ENCODE results near the gene GRM4.

The GRM4 gene

DNA sequence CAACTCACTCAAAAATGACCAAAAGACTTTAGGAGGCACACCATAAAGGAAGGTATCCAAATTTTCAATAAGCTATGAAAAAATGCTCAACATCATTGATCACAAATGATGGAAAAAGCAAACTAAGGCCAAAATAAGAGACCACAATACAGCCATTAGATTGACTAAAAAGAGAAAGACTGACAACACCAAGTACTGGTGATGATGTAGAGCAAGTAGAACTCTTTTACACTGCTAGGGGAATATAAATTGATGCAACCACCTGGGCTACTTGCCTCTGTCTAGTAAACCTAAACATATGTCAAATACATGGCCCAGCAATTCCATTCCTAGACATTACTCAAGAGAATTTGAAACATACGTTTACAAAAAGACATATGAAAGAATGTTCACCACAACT lies 148.6 kb downstream of the GRM4 start:
- intact Hi-C loops (cut with DNase I) = no loop called here
- no peak for DNase-seq

- intact Hi-C loops (cut with DNase I) = no loop called here
- DNase-seq = peak in 1 of 42 donors; percentile 8
Measured at GRCh38 chr6:33996120-33996475, 149.8 kb downstream of the GRM4 start.

GRCh38 chr6:33995309-33996119 lies 150.4 kb downstream of the GRM4 start:
- peak in 1 of 42 donors; percentile 6 for DNase-seq
- intact Hi-C loops (cut with DNase I) = no loop called here

- intact Hi-C loops (cut with DNase I) = no loop called here
- peak in 9 of 42 donors; percentile 1 to 19 (median 5) for DNase-seq
Measured at GRCh38 chr6:33994472-33995308, 151.2 kb downstream of the GRM4 start.

GRCh38 chr6:33993653-33994471 lies 152.0 kb downstream of the GRM4 start:
- intact Hi-C loops (cut with DNase I) = no loop called here

GRCh38 chr6:33993091-33993490 lies 152.8 kb downstream of the GRM4 start:
- intact Hi-C loops (cut with DNase I) = no loop called here

More at GRCh38 chr6:33993653-33994471, 152.0 kb downstream of the GRM4 start:
- DNase-seq = peak in 9 of 42 donors; percentile 0 to 15 (median 4)

GRCh38 chr6:33992191-33992590 lies 153.7 kb downstream of the GRM4 start:
- intact Hi-C loops (cut with DNase I) = no loop called here
- peak in 9 of 42 donors; percentile 1 to 24 (median 7) for DNase-seq

More at GRCh38 chr6:33993091-33993490, 152.8 kb downstream of the GRM4 start:
- DNase-seq = peak in 12 of 42 donors; percentile 0 to 31 (median 8)

- DNase-seq = peak in 2 of 42 donors; percentile 1 to 5
- intact Hi-C loops (cut with DNase I) = no loop called here
Measured at GRCh38 chr6:33991610-33992009, 154.3 kb downstream of the GRM4 start.

- DNase-seq = peak in 7 of 42 donors; percentile 1 to 18 (median 8)
- intact Hi-C loops (cut with DNase I) = no loop called here
Measured at GRCh38 chr6:33990061-33990541, 155.8 kb downstream of the GRM4 start.

DNA sequence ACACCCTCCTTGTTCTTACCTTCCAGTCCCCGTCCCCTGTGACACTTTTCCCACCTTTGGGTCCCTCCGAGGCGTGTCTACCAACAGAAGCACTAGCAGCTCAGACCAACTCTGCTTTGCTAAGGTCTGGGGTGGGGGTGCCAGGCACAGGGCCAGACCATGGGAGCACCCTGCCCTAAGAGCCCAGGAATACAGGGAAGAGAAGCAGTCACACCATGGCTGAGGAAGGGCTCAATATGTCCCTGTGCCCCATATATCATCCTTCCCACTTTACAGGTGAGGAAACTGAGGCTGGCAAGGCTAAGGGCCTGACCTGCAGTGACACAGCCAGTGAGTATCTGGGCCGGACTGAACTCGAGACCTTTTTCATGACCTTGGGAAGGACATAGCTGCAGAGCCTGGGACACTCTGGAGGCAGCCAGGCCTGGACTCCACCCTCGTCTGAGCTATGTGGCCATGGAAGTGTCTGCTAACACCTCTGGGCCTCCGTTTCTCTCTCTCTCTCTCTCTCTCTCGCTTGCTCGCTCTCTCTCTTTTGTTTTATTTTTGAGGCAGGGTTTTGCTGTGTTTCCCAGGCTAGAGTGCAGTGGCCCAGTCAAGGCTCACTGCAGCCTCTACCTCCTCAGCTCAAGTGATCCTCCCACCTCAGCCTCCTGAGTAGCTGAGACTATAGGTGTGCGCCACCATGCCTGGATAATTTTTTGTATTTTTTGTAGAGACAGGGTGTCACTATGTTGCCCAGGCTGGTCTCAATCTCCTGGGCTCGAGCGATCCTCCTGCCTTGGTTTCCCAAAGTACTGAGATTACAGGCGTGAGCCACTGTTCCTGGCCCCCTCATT lies 156.7 kb downstream of the GRM4 start:
- peak in 4 of 42 donors; percentile 2 to 11 (median 4) for DNase-seq
- intact Hi-C loops (cut with DNase I) = no loop called here

DNA sequence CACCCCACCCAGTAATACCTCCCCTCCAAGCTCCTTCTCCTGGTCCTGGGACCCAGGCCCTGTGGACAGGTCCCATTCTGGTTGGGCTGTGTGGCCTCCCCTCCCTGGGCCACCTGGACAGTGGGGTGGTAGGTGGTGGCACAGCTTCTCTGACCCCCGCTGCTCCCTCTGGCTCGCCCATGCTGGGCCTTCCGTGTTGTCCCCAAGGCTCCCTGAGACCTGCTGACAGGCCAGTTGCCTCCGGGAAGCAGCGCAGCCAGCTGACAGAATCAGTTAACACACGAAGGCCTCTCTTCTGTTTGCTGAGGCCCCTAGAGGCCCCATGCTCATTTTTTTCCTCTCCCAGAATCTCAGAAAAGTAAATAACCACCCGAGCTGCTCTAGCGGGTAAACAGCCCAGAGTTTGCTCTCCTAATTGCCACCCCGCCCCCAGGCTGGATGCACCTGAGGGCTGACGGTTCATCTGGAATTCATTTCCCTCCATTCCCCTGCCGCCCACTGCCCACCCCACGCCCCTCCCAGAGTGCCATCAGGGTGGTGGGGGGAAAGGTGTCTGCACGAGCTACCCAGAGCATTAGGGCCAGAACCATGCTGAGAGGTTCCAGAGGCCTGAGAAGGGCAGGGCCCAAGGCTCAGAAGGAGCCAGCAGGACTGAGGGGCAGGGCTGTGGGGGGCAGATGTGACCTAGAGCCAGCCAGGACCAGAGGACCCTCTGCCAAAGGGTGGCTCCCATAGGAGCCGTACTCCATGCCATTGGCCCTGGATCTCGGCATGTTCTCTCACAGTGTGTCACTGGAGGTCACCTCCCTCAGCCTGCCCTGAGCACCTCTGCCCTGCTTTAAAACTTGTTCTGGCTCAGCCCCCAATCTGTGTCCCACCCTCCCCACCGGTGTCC lies 157.5 kb downstream of the GRM4 start:
- intact Hi-C loops (cut with DNase I) = no loop called here
- peak in 4 of 42 donors; percentile 14 to 33 (median 19) for DNase-seq

DNA sequence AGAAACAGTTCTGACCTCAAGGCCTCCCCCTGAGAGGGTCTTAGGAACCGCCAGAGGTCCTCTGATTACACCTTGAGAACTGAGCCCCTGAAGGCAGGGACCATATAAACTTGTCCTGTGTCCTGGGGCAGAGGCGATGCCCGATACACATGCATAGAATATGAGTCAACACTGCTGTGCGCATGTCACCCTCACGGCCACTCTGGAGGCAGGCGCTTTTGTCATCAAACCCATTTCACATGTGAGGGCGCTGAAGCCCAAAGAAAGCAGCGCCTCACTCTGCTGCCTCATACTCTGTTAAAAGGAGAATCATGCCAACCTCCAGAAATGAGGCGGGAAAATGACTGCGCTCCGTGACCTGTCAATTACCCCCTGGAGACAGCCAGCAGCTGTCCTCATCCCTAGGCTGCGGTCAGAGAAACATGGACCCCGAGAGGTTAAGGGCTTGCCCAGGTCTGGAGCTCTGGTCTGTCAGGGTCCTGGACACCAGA lies 158.3 kb downstream of the GRM4 start:
- intact Hi-C loops (cut with DNase I) = no loop called here
- peak in 6 of 42 donors; percentile 19 to 37 (median 23) for DNase-seq

- intact Hi-C loops (cut with DNase I) = no loop called here
- peak in 2 of 42 donors; percentile 11 to 14 for DNase-seq
Measured at GRCh38 chr6:33985947-33986346, 159.9 kb downstream of the GRM4 start.

DNA sequence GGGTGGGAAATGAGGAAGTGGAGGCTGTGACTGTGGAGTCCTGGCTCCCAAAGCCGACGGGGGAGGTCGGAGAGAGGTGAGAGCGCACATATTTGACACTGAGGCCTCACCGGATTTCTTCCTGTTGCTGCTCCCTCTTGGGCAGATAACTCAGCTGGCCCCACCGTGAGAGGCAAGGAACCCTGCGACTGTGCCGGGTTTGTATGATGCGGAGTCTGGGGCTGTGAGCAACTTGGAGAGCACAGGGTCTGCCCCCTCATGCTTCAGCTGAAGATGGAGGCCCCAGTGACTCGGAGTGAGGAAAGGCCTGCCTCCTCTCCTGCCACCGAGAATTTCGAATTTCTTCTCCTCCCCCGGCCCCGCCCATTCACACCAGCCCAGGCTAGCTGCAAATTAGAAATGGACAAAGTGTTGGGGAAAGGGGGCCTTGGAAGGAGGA lies 160.6 kb downstream of the GRM4 start:
- intact Hi-C loops (cut with DNase I) = no loop called here
- DNase-seq = peak in 6 of 42 donors; percentile 6 to 20 (median 16)

GRCh38 chr6:33984466-33985312 lies 161.2 kb downstream of the GRM4 start:
- intact Hi-C loops (cut with DNase I) = no loop called here
- DNase-seq = peak in 7 of 42 donors; percentile 5 to 33 (median 12)

Data from head of caudate nucleus (tissue), 42 donors.